ENCODE results near the gene PHC1. TPM values are rescaled to one million over a fixed set of nuclear protein-coding genes. Genes with fewer than 3 reads are reported as not detected.
"Not testable (repeated sequence)": the region's sequence is repeated elsewhere in the genome, so short reads cannot be mapped to it uniquely, and the experiment has no call there.

PHC1 gene
- total RNA-seq (2014; rRNA removed) (6.9 and 7.0 TPM in 2 replicates), Bru-seq, nascent RNA (percentile 44 among the genes with signal in this experiment), BruChase-seq, experiment 1, labeled RNA remaining after a 6-hour chase (percentile 47 among the genes with signal in this experiment), BruChase-seq, experiment 2, labeled RNA remaining after a 2-hour chase (percentile 40 among the genes with signal in this experiment)
- long read RNA-seq, partial matches to known transcripts, result 10 of 19 reads
- long read RNA-seq, other reads (novel, unspliced or antisense), result 7 of 19 reads

DNA sequence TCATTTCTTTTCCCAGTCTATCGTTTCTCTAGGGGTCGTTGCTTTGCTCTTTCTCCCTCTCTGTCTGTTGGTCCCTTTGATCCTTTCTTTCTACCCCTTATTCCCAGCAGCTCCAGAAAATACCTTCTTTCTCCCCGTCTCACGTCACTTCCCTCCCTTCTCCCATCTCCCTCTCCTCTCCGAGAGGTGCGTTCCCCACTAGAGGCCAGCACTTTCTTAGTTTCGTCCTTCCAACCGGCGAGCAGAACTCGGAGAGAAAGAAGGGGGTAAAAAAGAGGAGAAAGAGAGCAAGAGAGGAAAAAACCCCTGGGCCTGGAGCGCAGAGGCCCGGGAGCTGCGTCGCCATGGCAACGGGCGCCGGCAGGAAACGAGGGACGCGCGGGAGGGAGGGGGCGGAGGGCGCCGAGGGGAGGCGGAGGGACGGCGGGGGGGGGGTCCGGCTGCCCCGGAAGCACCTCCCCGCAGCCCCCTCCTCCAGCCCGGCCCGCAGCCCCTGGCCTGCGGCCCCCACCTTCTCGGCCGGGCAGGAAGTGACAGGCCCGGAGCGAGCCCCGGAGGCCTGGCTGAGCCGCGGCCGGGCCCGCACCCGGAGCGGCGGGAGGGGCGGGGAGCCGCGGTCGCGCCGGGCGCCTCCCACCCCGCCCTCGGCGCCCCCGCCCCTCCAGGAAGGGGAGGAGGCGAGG lies at the start of gene PHC1:
Gene PHC1 (plus strand): TSS at position 477 of the 683 bp plus-strand sequence. CDS start 3,169 bp downstream, outside the sequence.
- H3F3A ChIP-seq (ENCODE audit: low read length, unreplicated experiment); H3K9me3 ChIP-seq (ENCODE audit: low read length); H3K79me2 ChIP-seq (ENCODE audit: low read length); H3K36me3 ChIP-seq (ENCODE audit: low read depth, low read length); H3K9me2 ChIP-seq (replicated peaks; ENCODE audit: low read length); H3K27ac ChIP-seq (ENCODE audit: low read length); H3K27me3 ChIP-seq (ENCODE audit: low read length); BruUV-seq (replicated peaks); H4K20me1 ChIP-seq (ENCODE audit: low read length): not testable (repeated sequence)
- peak; percentile 46 for DNase-seq
- Histone ChIP-seq H3K4me2 (ENCODE audit: low read length) (peak within 1 kb of the TSS; percentile 99), H3K9ac (ENCODE audit: low read length) (peak within 1 kb of the TSS; percentile 35; the same call in 1 of the 2 replicates), H3K4me1 (ENCODE audit: insufficient read depth, low read length) (peaks cover 11% of the 10 kb centered on the region), H3K4me3 (ENCODE audit: low read length) (peak within 1 kb of the TSS; percentile 86), H2AFZ (ENCODE audit: low read length) (peak within 1 kb of the TSS; percentile 99)
- CTCF ChIA-PET, result interaction anchor here (0.6 kb wide), 1 partner anchor 135 kb away, joined by 3 read pairs; no protein-coding TSS in a partner anchor
- POLR2A ChIA-PET (ENCODE audit: unreplicated experiment), result interaction anchor here (0.6 to 0.7 kb wide), 3 partner anchors 95 to 123 kb away, joined by 3 to 8 read pairs (median 3); no protein-coding TSS in a partner anchor
- intact Hi-C loops (cut with micrococcal nuclease), result loop anchor here (2.0 to 5.0 kb wide), 2 partner anchors 35 to 133 kb away; partner anchors contain the start of gene M6PR
- peak; percentile 42; the same call in 1 of the 2 replicates for TF ChIP-seq CTCF (conservative IDR thresholded peaks at IDR 0.05; ENCODE audit: low read depth, low read length)
- ATAC-seq, result peak; percentile 59

DNA sequence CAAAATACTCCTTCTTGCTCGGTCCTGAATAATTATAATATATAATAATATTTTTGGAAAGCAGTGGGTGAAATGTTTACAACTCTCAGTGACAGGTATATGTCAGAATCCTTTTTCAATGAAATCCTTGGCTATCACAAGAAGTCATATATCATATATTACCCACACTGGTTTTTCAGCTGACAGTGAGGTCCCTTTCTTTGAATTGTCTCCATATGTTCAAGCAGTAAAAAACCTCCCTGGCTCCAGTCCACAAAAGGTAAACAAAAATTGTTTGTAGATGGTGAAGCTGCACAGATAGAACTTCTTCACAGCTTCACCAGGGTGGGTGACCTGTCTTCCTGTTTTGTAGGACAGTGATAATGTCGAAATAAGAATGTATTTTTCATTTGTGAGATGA lies 47.9 kb upstream of the PHC1 start:
- ATAC-seq (no peak), DNase-seq (no peak)
- no peak overlapping the region for H3K9ac ChIP-seq (ENCODE audit: low read length)
- intact Hi-C loops (cut with micrococcal nuclease), result no loop called here
- no peaks in the 10 kb centered on the region for H3K9me2 ChIP-seq (replicated peaks; ENCODE audit: low read length)
- peaks cover 5% of the 10 kb centered on the region; the same call in 1 of the 2 replicates for H3K27me3 ChIP-seq (ENCODE audit: low read length)
- no peak overlapping the region for H2AFZ ChIP-seq (ENCODE audit: low read length)
- no TSS peak for BruUV-seq (replicated peaks)
- H3K9me3 ChIP-seq (ENCODE audit: low read length), result no peaks in the 10 kb centered on the region
- H3K4me2 ChIP-seq (ENCODE audit: low read length), result no peak overlapping the region
- H4K20me1 ChIP-seq (ENCODE audit: low read length), result no peaks in the 10 kb centered on the region
- CTCF ChIA-PET, result no interaction called here
- H3K4me3 ChIP-seq (ENCODE audit: low read length), result no peak overlapping the region
- no peak for TF ChIP-seq EZH2phosphoT487 (IDR thresholded peaks at IDR 0.05; ENCODE audit: borderline replicate concordance, low read length)
- TF ChIP-seq EZH2 (IDR thresholded peaks at IDR 0.05; ENCODE audit: low read length, unreplicated experiment), result no peak
- TF ChIP-seq CTCF (conservative IDR thresholded peaks at IDR 0.05; ENCODE audit: low read depth, low read length), result no peak
- H3K4me1 ChIP-seq (ENCODE audit: insufficient read depth, low read length), result no peaks in the 10 kb centered on the region
- H3K27ac ChIP-seq (ENCODE audit: low read length), result no peak overlapping the region
- H3F3A ChIP-seq (ENCODE audit: low read length, unreplicated experiment), result no peaks in the 10 kb centered on the region
- no peaks in the 10 kb centered on the region for H3K79me2 ChIP-seq (ENCODE audit: low read length)
- no peaks in the 10 kb centered on the region for H3K36me3 ChIP-seq (ENCODE audit: low read depth, low read length)
- POLR2A ChIA-PET (ENCODE audit: unreplicated experiment), result no interaction called here

DNA sequence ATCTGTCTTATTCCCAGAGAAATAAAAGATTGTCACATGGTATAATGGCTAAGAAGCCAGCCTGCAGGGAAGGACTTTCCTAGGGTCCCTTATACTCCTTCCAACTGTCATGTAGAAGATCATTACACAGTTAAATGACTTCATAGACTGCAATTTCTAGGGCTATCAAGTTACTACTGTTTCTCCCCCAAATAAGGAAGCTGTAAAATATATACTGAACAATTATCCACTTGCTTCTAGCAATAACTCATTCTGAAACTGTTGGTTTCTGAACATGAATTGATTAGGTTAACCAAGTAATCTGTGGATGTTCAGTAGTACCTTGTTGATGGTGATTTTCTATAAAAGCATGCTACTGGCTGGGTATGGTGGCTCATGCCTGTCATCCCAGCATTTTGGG lies 47.3 kb upstream of the PHC1 start:
- Histone ChIP-seq H3K79me2 (ENCODE audit: low read length) (no peaks in the 10 kb centered on the region), H3K36me3 (ENCODE audit: low read depth, low read length) (no peaks in the 10 kb centered on the region), H3K27ac (ENCODE audit: low read length) (no peak overlapping the region), H3K4me3 (ENCODE audit: low read length) (no peak overlapping the region), H3K4me2 (ENCODE audit: low read length) (no peak overlapping the region), H3K9me3 (ENCODE audit: low read length) (no peaks in the 10 kb centered on the region), H4K20me1 (ENCODE audit: low read length) (no peaks in the 10 kb centered on the region), H3K27me3 (ENCODE audit: low read length) (peaks cover 5% of the 10 kb centered on the region; the same call in 1 of the 2 replicates), H3F3A (ENCODE audit: low read length, unreplicated experiment) (no peaks in the 10 kb centered on the region), H2AFZ (ENCODE audit: low read length) (no peak overlapping the region), H3K9ac (ENCODE audit: low read length) (no peak overlapping the region), H3K9me2 (replicated peaks; ENCODE audit: low read length) (no peaks in the 10 kb centered on the region), H3K4me1 (ENCODE audit: insufficient read depth, low read length) (no peaks in the 10 kb centered on the region)
- BruUV-seq (replicated peaks), result no TSS peak
- DNase-seq (no peak), ATAC-seq (no peak)
- intact Hi-C loops (cut with micrococcal nuclease), result no loop called here
- CTCF ChIA-PET, result no interaction called here
- TF ChIP-seq CTCF (conservative IDR thresholded peaks at IDR 0.05; ENCODE audit: low read depth, low read length), result no peak
- TF ChIP-seq EZH2phosphoT487 (IDR thresholded peaks at IDR 0.05; ENCODE audit: borderline replicate concordance, low read length), result no peak
- no peak for TF ChIP-seq EZH2 (IDR thresholded peaks at IDR 0.05; ENCODE audit: low read length, unreplicated experiment)
- POLR2A ChIA-PET (ENCODE audit: unreplicated experiment), result no interaction called here
